GM23338 (cell line): ENCODE results near the gene CTNNA2.

Experiments
- CREB1 ChIP-seq: fragments of 250-450 bp; sonication (Bioruptor Pico); IDR thresholded peaks from 2 replicates; pipeline ENCODE4 v1.5.0; 2020; ENCODE audit warnings: low read depth, mild to moderate bottlenecking, moderate library complexity
- ETS1 ChIP-seq: IDR thresholded peaks from 2 replicates; pipeline ENCODE4 v1.6.1; 2016; ENCODE audit warnings: antibody characterized with exemption
- EZH2 ChIP-seq: fragments of 200-600 bp; sonication (generic); IDR thresholded peaks from one replicate; pipeline ENCODE4 v1.8.0; 2017; ENCODE audit warnings: antibody characterized with exemption, mild to moderate bottlenecking, low read depth; ENCODE audit not compliant: unreplicated experiment
- EZH2phosphoT487 ChIP-seq: fragments of 200-600 bp; sonication (generic); IDR thresholded peaks from one replicate; pipeline ENCODE4 v1.8.1; 2018; ENCODE audit warnings: antibody characterized with exemption; ENCODE audit not compliant: unreplicated experiment
- JUNB ChIP-seq: IDR thresholded peaks from one replicate; pipeline ENCODE4 v1.6.1; 2016; ENCODE audit warnings: antibody characterized with exemption; ENCODE audit not compliant: unreplicated experiment
- POLR2AphosphoS5 ChIP-seq: IDR thresholded peaks from 2 replicates; pipeline ENCODE4 v1.6.1; 2016; ENCODE audit warnings: antibody characterized with exemption, low read depth
- STAT1 ChIP-seq: IDR thresholded peaks from one replicate; pipeline ENCODE4 v1.6.1; 2016; ENCODE audit warnings: antibody characterized with exemption; ENCODE audit not compliant: unreplicated experiment
- TF ChIP-seq, protein P1 (sequence below): IDR thresholded peaks from one replicate; pipeline ENCODE4 v1.6.1; 2018; ENCODE audit warnings: antibody characterized with exemption; ENCODE audit not compliant: unreplicated experiment
- TF ChIP-seq, protein P2 (sequence below), 2 experiments: fragments of 200-600 bp in 1 of 2; sonication (generic) in 1 of 2; conservative IDR thresholded peaks; 2 replicates each; pipeline versions ENCODE4 v1.5.1 to v1.6.1; 2016 to 2017; ENCODE audit warnings: antibody characterized with exemption in 2 of 2, low read depth in 2 of 2, mild to moderate bottlenecking in 2 of 2, moderate library complexity in 1 of 2

- TF ChIP-seq, protein P1, sequence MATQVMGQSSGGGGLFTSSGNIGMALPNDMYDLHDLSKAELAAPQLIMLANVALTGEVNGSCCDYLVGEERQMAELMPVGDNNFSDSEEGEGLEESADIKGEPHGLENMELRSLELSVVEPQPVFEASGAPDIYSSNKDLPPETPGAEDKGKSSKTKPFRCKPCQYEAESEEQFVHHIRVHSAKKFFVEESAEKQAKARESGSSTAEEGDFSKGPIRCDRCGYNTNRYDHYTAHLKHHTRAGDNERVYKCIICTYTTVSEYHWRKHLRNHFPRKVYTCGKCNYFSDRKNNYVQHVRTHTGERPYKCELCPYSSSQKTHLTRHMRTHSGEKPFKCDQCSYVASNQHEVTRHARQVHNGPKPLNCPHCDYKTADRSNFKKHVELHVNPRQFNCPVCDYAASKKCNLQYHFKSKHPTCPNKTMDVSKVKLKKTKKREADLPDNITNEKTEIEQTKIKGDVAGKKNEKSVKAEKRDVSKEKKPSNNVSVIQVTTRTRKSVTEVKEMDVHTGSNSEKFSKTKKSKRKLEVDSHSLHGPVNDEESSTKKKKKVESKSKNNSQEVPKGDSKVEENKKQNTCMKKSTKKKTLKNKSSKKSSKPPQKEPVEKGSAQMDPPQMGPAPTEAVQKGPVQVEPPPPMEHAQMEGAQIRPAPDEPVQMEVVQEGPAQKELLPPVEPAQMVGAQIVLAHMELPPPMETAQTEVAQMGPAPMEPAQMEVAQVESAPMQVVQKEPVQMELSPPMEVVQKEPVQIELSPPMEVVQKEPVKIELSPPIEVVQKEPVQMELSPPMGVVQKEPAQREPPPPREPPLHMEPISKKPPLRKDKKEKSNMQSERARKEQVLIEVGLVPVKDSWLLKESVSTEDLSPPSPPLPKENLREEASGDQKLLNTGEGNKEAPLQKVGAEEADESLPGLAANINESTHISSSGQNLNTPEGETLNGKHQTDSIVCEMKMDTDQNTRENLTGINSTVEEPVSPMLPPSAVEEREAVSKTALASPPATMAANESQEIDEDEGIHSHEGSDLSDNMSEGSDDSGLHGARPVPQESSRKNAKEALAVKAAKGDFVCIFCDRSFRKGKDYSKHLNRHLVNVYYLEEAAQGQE: no peak
- TF ChIP-seq, protein P2, sequence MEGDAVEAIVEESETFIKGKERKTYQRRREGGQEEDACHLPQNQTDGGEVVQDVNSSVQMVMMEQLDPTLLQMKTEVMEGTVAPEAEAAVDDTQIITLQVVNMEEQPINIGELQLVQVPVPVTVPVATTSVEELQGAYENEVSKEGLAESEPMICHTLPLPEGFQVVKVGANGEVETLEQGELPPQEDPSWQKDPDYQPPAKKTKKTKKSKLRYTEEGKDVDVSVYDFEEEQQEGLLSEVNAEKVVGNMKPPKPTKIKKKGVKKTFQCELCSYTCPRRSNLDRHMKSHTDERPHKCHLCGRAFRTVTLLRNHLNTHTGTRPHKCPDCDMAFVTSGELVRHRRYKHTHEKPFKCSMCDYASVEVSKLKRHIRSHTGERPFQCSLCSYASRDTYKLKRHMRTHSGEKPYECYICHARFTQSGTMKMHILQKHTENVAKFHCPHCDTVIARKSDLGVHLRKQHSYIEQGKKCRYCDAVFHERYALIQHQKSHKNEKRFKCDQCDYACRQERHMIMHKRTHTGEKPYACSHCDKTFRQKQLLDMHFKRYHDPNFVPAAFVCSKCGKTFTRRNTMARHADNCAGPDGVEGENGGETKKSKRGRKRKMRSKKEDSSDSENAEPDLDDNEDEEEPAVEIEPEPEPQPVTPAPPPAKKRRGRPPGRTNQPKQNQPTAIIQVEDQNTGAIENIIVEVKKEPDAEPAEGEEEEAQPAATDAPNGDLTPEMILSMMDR (conservative IDR thresholded peaks at IDR 0.05; ENCODE audit: low read depth in 2 of 2): no peak
- TF ChIP-seq EZH2: no peak
- TF ChIP-seq POLR2AphosphoS5: no peak
- no peak for TF ChIP-seq CREB1 (CRISPR knock-in tag)
- no peak for TF ChIP-seq STAT1
- no peak for TF ChIP-seq JUNB
- TF ChIP-seq EZH2phosphoT487: no peak
- no peak for TF ChIP-seq ETS1
These were observed 489.8 kb downstream of the CTNNA2 start for GRCh38 chr2:80002568-80003157.
